ENCODE results near the gene MRPL18.

- TF ChIP-seq CTCF (IDR thresholded peaks at IDR 0.05; ENCODE audit: borderline replicate concordance, extremely low read depth, low read length, poor library complexity, severe bottlenecking) (no peak), EZH2 (IDR thresholded peaks at IDR 0.05; ENCODE audit: borderline replicate concordance, low read depth, low read length, severe bottlenecking) (no peak)
These were observed 14.2 kb downstream of the MRPL18 start for GRCh38 chr6:159804504-159804903.

Measured in DND-41 (cell line).